GM23338 (cell line): ENCODE data around the gene SYT7.

Experiments used
- POLR2AphosphoS5 ChIP-seq: IDR thresholded peaks from 2 replicates; pipeline ENCODE4 v1.6.1; 2016; ENCODE audit warnings: antibody characterized with exemption, low read depth
- TF ChIP-seq, protein P1 (sequence below), 2 experiments: fragments of 200-600 bp in 1 of 2; sonication (generic) in 1 of 2; conservative IDR thresholded peaks; 2 replicates each; pipeline versions ENCODE4 v1.5.1 to v1.6.1; 2016 to 2017; ENCODE audit warnings: antibody characterized with exemption in 2 of 2, low read depth in 2 of 2, mild to moderate bottlenecking in 2 of 2, moderate library complexity in 1 of 2

DNA sequence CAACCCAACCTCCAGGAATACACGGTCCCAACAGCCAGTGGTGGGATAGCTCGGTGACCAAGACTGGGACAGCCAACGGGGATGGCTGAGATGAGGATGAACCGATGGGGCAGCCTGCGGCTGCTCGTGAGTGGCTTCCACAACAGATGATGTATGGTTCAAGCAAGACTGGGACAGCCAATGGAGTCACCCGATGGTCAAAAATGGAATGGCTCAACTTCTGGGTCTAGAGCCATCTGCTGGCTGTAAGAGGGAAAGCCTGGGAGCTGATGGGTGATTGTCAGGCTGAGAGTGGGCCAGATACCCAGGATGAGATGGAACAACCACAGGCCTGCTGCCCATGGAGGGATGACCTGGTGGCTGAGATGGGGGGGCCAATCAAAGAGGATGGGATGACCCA is 35.5 kb downstream of the SYT7 start:
- no peak for TF ChIP-seq POLR2AphosphoS5
- TF ChIP-seq, protein P1, sequence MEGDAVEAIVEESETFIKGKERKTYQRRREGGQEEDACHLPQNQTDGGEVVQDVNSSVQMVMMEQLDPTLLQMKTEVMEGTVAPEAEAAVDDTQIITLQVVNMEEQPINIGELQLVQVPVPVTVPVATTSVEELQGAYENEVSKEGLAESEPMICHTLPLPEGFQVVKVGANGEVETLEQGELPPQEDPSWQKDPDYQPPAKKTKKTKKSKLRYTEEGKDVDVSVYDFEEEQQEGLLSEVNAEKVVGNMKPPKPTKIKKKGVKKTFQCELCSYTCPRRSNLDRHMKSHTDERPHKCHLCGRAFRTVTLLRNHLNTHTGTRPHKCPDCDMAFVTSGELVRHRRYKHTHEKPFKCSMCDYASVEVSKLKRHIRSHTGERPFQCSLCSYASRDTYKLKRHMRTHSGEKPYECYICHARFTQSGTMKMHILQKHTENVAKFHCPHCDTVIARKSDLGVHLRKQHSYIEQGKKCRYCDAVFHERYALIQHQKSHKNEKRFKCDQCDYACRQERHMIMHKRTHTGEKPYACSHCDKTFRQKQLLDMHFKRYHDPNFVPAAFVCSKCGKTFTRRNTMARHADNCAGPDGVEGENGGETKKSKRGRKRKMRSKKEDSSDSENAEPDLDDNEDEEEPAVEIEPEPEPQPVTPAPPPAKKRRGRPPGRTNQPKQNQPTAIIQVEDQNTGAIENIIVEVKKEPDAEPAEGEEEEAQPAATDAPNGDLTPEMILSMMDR (conservative IDR thresholded peaks at IDR 0.05; ENCODE audit: low read depth in 2 of 2), result peak; percentile 68 to 76
